HCT116 (cell line): ENCODE measurements around the gene TRMU. TPM values are rescaled to one million over a fixed set of nuclear protein-coding genes. Genes with fewer than 3 reads are reported as not detected.

Experiments used
- ATAC-seq: fragments of 200-7000 bp; cut with Tn5 transposase; 2 replicates; pipeline ENCODE4 v1.9.1; 2020; ENCODE audit warnings: mild to moderate bottlenecking, moderate library complexity
- BruUV-seq: library from RNA; stranded (reverse); fragments of 400-500 nt; replicated peaks from 2 replicates; lab custom pipeline; 2021; lab: Mats Ljungman, UMichigan
- CTCF ChIA-PET: fragments of 300-600 bp; sonication (Branson Sonifier 250); formaldehyde crosslinking; loops from one replicate; lab custom pipeline; 2021; ENCODE audit warnings: antibody characterized with exemption; lab: Charles Lee
- POLR2A ChIA-PET: fragments of 300-600, 350-600 bp; sonication (Branson Sonifier 250); formaldehyde crosslinking; loops from one replicate; lab custom pipeline; 2021; ENCODE audit warnings: antibody characterized with exemption; lab: Charles Lee
- RAD21 ChIA-PET, 2 experiments: fragments of 300-600 bp; sonication (Branson Sonifier 250); formaldehyde crosslinking; loops; one replicate each; lab custom pipeline; 2023; ENCODE audit warnings: low total read pairs in 2 of 2; ENCODE audit not compliant: uncharacterized antibody in 2 of 2, unreplicated experiment in 2 of 2, low non-redundant PET in 1 of 2; lab: Charles Lee
- DNase-seq: peaks from one replicate; pipeline ENCODE4 v3.0.0-alpha.2; 2010; ENCODE audit warnings: low read depth, low spot score
- H2AFZ ChIP-seq: fragments of 200-600 bp; shearing (Covaris generic), sonication (generic); 2 replicates; pipeline ENCODE4 v1.6.1; 2017; ENCODE audit warnings: low read depth, mixed run types, mixed read lengths, antibody characterized with exemption, low read length; ENCODE audit not compliant: poor library complexity, severe bottlenecking
- H3K27ac ChIP-seq: 2 replicates; pipeline ENCODE4 v1.5.1; 2012; ENCODE audit warnings: low read depth, low read length
- H3K27me3 ChIP-seq: fragments of 200-600 bp; sonication (generic); 2 replicates; pipeline ENCODE4 v1.6.1; 2016; ENCODE audit warnings: mixed run types, low read length, mixed read lengths; ENCODE audit not compliant: insufficient read depth
- H3K36me3 ChIP-seq, 2 experiments: fragments of 200-500 bp in 1 of 2; fragments of 200-600 bp in 1 of 2; sonication (Bioruptor generic) in 1 of 2; sonication (generic) in 1 of 2; 2 replicates each; pipeline versions ENCODE4 v1.5.1 to v1.6.1; 2014 to 2016; ENCODE audit warnings: low read length in 2 of 2, inconsistent platforms in 1 of 2, mixed read lengths in 1 of 2, mixed run types in 1 of 2; ENCODE audit not compliant: insufficient read depth in 2 of 2, control insufficient read depth in 1 of 2
- H3K4me1 ChIP-seq, 2 experiments: fragments of 200-600 bp in 1 of 2; sonication (generic) in 1 of 2; 2 replicates each; pipeline versions ENCODE4 v1.5.1 to v1.6.1; 2012 to 2017; ENCODE audit warnings: low read length in 2 of 2, inconsistent platforms in 1 of 2, mild to moderate bottlenecking in 1 of 2, mixed read lengths in 1 of 2, mixed run types in 1 of 2, moderate library complexity in 1 of 2; ENCODE audit not compliant: insufficient read depth in 2 of 2, control insufficient read depth in 1 of 2
- H3K4me2 ChIP-seq: fragments of 200-600 bp; sonication (generic); 2 replicates; pipeline ENCODE4 v1.6.1; 2017; ENCODE audit warnings: mixed run types, low read length, mixed read lengths
- H3K4me3 ChIP-seq, 2 experiments: fragments of 200-600 bp in 1 of 2; sonication (generic) in 1 of 2; replicated peaks in 1 of 2; 2 replicates each; pipeline ENCODE4 v1.5.1; 2011 to 2016; ENCODE audit warnings: low read length in 2 of 2, control low read depth in 1 of 2, low read depth in 1 of 2, mild to moderate bottlenecking in 1 of 2, mixed read lengths in 1 of 2, mixed run types in 1 of 2
- H3K79me2 ChIP-seq: fragments of 200-600 bp; sonication (generic); 2 replicates; pipeline ENCODE4 v1.6.1; 2017; ENCODE audit warnings: mild to moderate bottlenecking, mixed run types, low read length, moderate library complexity, mixed read lengths; ENCODE audit not compliant: insufficient read depth
- H3K9ac ChIP-seq: fragments of 200-600 bp; sonication (generic); 2 replicates; pipeline ENCODE4 v1.6.1; 2016; ENCODE audit warnings: low read length, mixed read lengths
- H3K9me2 ChIP-seq: fragments of 200-600 bp; sonication (generic), shearing (Covaris generic); 2 replicates; pipeline ENCODE4 v1.6.1; 2017; ENCODE audit warnings: mixed run types, mild to moderate bottlenecking, moderate library complexity; ENCODE audit not compliant: insufficient read depth
- H3K9me3 ChIP-seq, 2 experiments: fragments of 200-500 bp in 1 of 2; fragments of 200-600 bp in 1 of 2; sonication (Bioruptor generic) in 1 of 2; sonication (generic) in 1 of 2; 2 replicates each; pipeline ENCODE4 v1.6.1; 2014 to 2017; ENCODE audit warnings: low read length in 2 of 2, mixed read lengths in 2 of 2, inconsistent platforms in 1 of 2, low read depth in 1 of 2, mild to moderate bottlenecking in 1 of 2, mixed run types in 1 of 2, moderate library complexity in 1 of 2; ENCODE audit not compliant: control insufficient read depth in 1 of 2, insufficient read depth in 1 of 2
- H4K20me1 ChIP-seq: fragments of 200-600 bp; sonication (generic), shearing (Covaris generic); 2 replicates; pipeline ENCODE4 v1.6.1; 2017; ENCODE audit warnings: mixed run types, mild to moderate bottlenecking, moderate library complexity; ENCODE audit not compliant: insufficient read depth
- CBX3 ChIP-seq: IDR thresholded peaks from 2 replicates; pipeline ENCODE4 v1.6.1; 2012; ENCODE audit warnings: low read depth
- EGR1 ChIP-seq: IDR thresholded peaks from 2 replicates; pipeline ENCODE4 v1.6.1; 2012; ENCODE audit warnings: low read depth
- EZH2 ChIP-seq: fragments of 200-600 bp; sonication (generic); IDR thresholded peaks from 2 replicates; pipeline ENCODE4 v1.6.1; 2017; ENCODE audit warnings: antibody characterized with exemption, mixed run types
- EZH2phosphoT487 ChIP-seq: fragments of 200-600 bp; IDR thresholded peaks from 2 replicates; pipeline ENCODE4 v1.6.1; 2018; ENCODE audit warnings: antibody characterized with exemption, borderline replicate concordance
- FOSL1 ChIP-seq: IDR thresholded peaks from 2 replicates; pipeline ENCODE4 v1.6.1; 2012; ENCODE audit warnings: low read depth
- JUND ChIP-seq: IDR thresholded peaks from 2 replicates; pipeline ENCODE4 v1.6.1; 2012
- MAX ChIP-seq: IDR thresholded peaks from 2 replicates; pipeline ENCODE4 v1.6.1; 2012
- POLR2A ChIP-seq: IDR thresholded peaks from 2 replicates; pipeline ENCODE4 v1.7.0; 2011; ENCODE audit warnings: borderline replicate concordance; ENCODE audit not compliant: insufficient read depth, insufficient read length; ENCODE audit errors: extremely low read depth
- POLR2AphosphoS5 ChIP-seq: IDR thresholded peaks from 2 replicates; pipeline ENCODE4 v1.6.1; 2011; ENCODE audit warnings: mild to moderate bottlenecking, low read depth, low read length, moderate library complexity
- RAD21 ChIP-seq: IDR thresholded peaks from 2 replicates; pipeline ENCODE4 v1.6.1; 2012; ENCODE audit warnings: low read depth, mild to moderate bottlenecking
- SIN3A ChIP-seq: IDR thresholded peaks from 2 replicates; pipeline ENCODE4 v1.6.1; 2012; ENCODE audit warnings: low read depth
- SP1 ChIP-seq: IDR thresholded peaks from 2 replicates; pipeline ENCODE4 v1.6.1; 2012; ENCODE audit warnings: low read depth
- SRF ChIP-seq: IDR thresholded peaks from 2 replicates; pipeline ENCODE4 v1.6.1; 2012; ENCODE audit warnings: low read depth
- TCF7L2 ChIP-seq: IDR thresholded peaks from 2 replicates; pipeline ENCODE4 v1.7.0; 2011; ENCODE audit warnings: borderline replicate concordance, inconsistent platforms; ENCODE audit not compliant: insufficient read depth, insufficient read length; ENCODE audit errors: extremely low read depth
- YY1 ChIP-seq: IDR thresholded peaks from 2 replicates; pipeline ENCODE4 v1.6.1; 2011; ENCODE audit warnings: low read length, low read depth, moderate library complexity, mild to moderate bottlenecking; ENCODE audit not compliant: insufficient replicate concordance; ENCODE audit errors: extremely low read depth
- ZBTB33 ChIP-seq: IDR thresholded peaks from 2 replicates; pipeline ENCODE4 v1.6.1; 2011; ENCODE audit warnings: mild to moderate bottlenecking, low read length, moderate library complexity; ENCODE audit not compliant: insufficient replicate concordance; ENCODE audit errors: extremely low read depth
- ZFX ChIP-seq: fragments of 450-650 bp; IDR thresholded peaks from 2 replicates; pipeline ENCODE4 v1.6.1; 2017
- ZNF274 ChIP-seq: fragments of 200-500 bp; sonication (Bioruptor generic); IDR thresholded peaks from 2 replicates; pipeline ENCODE4 v1.6.1; 2014; ENCODE audit warnings: mild to moderate bottlenecking, low read depth, low read length, inconsistent platforms
- intact Hi-C: fragments of 100-400 bp; cut with micrococcal nuclease; formaldehyde crosslinking; loops from 2 replicates; pipeline ENCODE4 v1.10.0; 2022
- total RNA-seq: library from RNA; stranded (reverse); gene quantifications from one replicate; pipeline ENCODE4 v1.2.1, GENCODE V29; 2021; ENCODE audit not compliant: unreplicated experiment
- TF ChIP-seq, protein P1 (sequence below): IDR thresholded peaks from 2 replicates; pipeline ENCODE4 v1.6.1; 2012; ENCODE audit warnings: low read depth
- TF ChIP-seq, protein P2 (sequence below), 3 experiments: fragments of 200-600 bp in 1 of 3; sonication (generic) in 1 of 3; IDR thresholded peaks in 2 of 3; conservative IDR thresholded peaks in 1 of 3; 2 replicates each; pipeline ENCODE4 v1.5.1; 2012 to 2017; ENCODE audit warnings: low read depth in 2 of 3, low read length in 2 of 3, antibody characterized with exemption in 1 of 3, borderline replicate concordance in 1 of 3, control low read depth in 1 of 3, mild to moderate bottlenecking in 1 of 3, mixed read lengths in 1 of 3, mixed run types in 1 of 3, moderate library complexity in 1 of 3; ENCODE audit not compliant: insufficient read depth in 1 of 3

Gene TRMU
- total RNA-seq, 1 experiment from 2014 or later: 65.4 TPM

DNA sequence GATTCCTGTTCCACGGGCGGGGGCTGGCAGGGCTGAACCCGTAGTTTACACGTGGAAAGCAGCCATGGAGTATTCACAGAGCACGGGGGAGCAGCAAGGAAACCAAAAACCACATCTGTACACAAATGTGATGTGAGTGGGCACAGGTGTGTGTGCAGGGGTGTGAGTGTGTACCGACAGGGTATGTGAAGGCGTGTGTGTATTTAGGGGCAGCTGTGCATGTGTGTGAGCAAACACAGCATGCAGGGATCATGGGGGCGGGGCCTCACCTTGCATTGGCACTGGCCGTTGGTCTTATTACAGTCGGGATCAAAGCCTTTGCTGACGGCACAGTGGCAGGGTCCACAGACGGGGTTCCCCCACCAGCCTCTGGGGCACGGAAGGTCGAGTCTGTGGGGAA lies 58.4 kb downstream of the TRMU start:
- Histone ChIP-seq H3K27ac (no peak overlapping the region), H3K79me2 (no peaks in the 10 kb centered on the region), H3K9me2 (no peaks in the 10 kb centered on the region), H3K4me1 (no peaks in the 10 kb centered on the region), H3K4me3 (no peak overlapping the region), H3K4me2 (no peak overlapping the region), H4K20me1 (no peaks in the 10 kb centered on the region), H3K36me3 (no peaks in the 10 kb centered on the region; a peak in 1 of 4 replicates), H3K27me3 (no peaks in the 10 kb centered on the region), H2AFZ (no peak overlapping the region), H3K9me3 (no peaks in the 10 kb centered on the region), H3K9ac (no peak overlapping the region)
- ChIA-PET POLR2A (no interaction called here), RAD21 (no interaction called here), CTCF (no interaction called here)
- no peak for DNase-seq
- no TSS peak for BruUV-seq
- intact Hi-C loops: no loop called here
- TF ChIP-seq SP1 (no peak), ZFX (no peak), SRF (no peak), JUND (no peak), CBX3 (no peak), FOSL1 (no peak), RAD21 (no peak), YY1 (no peak), POLR2AphosphoS5 (no peak), POLR2A (no peak), ZNF274 (no peak), EGR1 (no peak), SIN3A (no peak), ZBTB33 (no peak), TCF7L2 (no peak), EZH2phosphoT487 (no peak), EZH2 (no peak), MAX (no peak)
- TF ChIP-seq, protein P1, sequence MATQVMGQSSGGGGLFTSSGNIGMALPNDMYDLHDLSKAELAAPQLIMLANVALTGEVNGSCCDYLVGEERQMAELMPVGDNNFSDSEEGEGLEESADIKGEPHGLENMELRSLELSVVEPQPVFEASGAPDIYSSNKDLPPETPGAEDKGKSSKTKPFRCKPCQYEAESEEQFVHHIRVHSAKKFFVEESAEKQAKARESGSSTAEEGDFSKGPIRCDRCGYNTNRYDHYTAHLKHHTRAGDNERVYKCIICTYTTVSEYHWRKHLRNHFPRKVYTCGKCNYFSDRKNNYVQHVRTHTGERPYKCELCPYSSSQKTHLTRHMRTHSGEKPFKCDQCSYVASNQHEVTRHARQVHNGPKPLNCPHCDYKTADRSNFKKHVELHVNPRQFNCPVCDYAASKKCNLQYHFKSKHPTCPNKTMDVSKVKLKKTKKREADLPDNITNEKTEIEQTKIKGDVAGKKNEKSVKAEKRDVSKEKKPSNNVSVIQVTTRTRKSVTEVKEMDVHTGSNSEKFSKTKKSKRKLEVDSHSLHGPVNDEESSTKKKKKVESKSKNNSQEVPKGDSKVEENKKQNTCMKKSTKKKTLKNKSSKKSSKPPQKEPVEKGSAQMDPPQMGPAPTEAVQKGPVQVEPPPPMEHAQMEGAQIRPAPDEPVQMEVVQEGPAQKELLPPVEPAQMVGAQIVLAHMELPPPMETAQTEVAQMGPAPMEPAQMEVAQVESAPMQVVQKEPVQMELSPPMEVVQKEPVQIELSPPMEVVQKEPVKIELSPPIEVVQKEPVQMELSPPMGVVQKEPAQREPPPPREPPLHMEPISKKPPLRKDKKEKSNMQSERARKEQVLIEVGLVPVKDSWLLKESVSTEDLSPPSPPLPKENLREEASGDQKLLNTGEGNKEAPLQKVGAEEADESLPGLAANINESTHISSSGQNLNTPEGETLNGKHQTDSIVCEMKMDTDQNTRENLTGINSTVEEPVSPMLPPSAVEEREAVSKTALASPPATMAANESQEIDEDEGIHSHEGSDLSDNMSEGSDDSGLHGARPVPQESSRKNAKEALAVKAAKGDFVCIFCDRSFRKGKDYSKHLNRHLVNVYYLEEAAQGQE: no peak
- TF ChIP-seq, protein P2, sequence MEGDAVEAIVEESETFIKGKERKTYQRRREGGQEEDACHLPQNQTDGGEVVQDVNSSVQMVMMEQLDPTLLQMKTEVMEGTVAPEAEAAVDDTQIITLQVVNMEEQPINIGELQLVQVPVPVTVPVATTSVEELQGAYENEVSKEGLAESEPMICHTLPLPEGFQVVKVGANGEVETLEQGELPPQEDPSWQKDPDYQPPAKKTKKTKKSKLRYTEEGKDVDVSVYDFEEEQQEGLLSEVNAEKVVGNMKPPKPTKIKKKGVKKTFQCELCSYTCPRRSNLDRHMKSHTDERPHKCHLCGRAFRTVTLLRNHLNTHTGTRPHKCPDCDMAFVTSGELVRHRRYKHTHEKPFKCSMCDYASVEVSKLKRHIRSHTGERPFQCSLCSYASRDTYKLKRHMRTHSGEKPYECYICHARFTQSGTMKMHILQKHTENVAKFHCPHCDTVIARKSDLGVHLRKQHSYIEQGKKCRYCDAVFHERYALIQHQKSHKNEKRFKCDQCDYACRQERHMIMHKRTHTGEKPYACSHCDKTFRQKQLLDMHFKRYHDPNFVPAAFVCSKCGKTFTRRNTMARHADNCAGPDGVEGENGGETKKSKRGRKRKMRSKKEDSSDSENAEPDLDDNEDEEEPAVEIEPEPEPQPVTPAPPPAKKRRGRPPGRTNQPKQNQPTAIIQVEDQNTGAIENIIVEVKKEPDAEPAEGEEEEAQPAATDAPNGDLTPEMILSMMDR (IDR thresholded peaks at IDR 0.05 in 2 of 3, conservative IDR thresholded peaks at IDR 0.05 in 1 of 3; ENCODE audit: borderline replicate concordance in 1 of 3, insufficient read depth in 1 of 3, low read depth in 2 of 3, low read length in 2 of 3): no peak
- ATAC-seq: no peak
